Prostate gland (tissue), 2 donors: Measurements from ENCODE around the gene IMMP2L.

ENCODE experiments used
- POLR2AphosphoS5 ChIP-seq: sonication (generic); formaldehyde crosslinking; IDR thresholded peaks from one replicate; pipeline ENCODE4 v1.6.1; 2017; ENCODE audit warnings: antibody characterized with exemption
- TF ChIP-seq, protein P1 (sequence below), 4 experiments: fragments of 200-600 bp in 2 of 4; fragments of 450-650 bp in 2 of 4; sonication (generic) in 2 of 4; IDR thresholded peaks; 1 replicate in 3 of 4; 2 replicates in 1 of 4; pipeline ENCODE4 v1.5.1; 2016 to 2019; ENCODE audit warnings: antibody characterized with exemption in 4 of 4, mild to moderate bottlenecking in 2 of 4, moderate library complexity in 2 of 4

GRCh38 chr7:111074071-111074747 is 488.1 kb downstream of the IMMP2L start:
- TF ChIP-seq, protein P1, sequence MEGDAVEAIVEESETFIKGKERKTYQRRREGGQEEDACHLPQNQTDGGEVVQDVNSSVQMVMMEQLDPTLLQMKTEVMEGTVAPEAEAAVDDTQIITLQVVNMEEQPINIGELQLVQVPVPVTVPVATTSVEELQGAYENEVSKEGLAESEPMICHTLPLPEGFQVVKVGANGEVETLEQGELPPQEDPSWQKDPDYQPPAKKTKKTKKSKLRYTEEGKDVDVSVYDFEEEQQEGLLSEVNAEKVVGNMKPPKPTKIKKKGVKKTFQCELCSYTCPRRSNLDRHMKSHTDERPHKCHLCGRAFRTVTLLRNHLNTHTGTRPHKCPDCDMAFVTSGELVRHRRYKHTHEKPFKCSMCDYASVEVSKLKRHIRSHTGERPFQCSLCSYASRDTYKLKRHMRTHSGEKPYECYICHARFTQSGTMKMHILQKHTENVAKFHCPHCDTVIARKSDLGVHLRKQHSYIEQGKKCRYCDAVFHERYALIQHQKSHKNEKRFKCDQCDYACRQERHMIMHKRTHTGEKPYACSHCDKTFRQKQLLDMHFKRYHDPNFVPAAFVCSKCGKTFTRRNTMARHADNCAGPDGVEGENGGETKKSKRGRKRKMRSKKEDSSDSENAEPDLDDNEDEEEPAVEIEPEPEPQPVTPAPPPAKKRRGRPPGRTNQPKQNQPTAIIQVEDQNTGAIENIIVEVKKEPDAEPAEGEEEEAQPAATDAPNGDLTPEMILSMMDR (IDR thresholded peaks at IDR 0.05), result no peak
- TF ChIP-seq POLR2AphosphoS5, result no peak
